ENCODE data around the gene GJB5.
"Not testable (repeated sequence)": the region's sequence is repeated elsewhere in the genome, so short reads cannot be mapped to it uniquely, and the experiment has no call there.

Gene GJB5

DNA sequence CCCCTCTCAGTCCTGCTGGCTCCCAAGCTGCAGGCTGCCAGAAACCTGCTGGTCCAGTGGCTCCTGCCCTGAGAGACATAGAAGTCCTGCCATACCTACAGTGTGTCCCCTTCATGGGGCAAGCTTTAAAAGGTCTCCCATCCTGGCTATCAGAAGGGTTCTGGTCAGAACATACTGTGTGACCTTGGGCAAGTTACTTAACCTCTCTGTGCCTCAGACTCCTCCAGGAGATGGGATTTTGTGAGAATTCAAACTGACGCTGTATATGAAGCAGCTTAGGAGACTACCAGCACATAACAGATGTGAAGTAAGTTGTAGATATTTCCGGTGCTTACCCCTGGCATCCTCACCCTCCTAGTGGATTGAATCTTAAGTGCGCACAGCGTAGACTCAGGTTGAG lies 8.7 kb upstream of the GJB5 start:
- no peak for DNase-seq

GRCh38 chr1:34746785-34747637 lies 7.8 kb upstream of the GJB5 start:
- no peak for DNase-seq

GRCh38 chr1:34747638-34747941 lies 7.3 kb upstream of the GJB5 start:
- DNase-seq: no peak

- no peak for DNase-seq
These were observed 4.9 kb upstream of the GJB5 start for GRCh38 chr1:34749992-34750391.

- DNase-seq: no peak
These were observed 4.2 kb upstream of the GJB5 start for GRCh38 chr1:34750610-34751009.

GRCh38 chr1:34753163-34753562 lies 1.7 kb upstream of the GJB5 start:
- DNase-seq: no peak

DNA sequence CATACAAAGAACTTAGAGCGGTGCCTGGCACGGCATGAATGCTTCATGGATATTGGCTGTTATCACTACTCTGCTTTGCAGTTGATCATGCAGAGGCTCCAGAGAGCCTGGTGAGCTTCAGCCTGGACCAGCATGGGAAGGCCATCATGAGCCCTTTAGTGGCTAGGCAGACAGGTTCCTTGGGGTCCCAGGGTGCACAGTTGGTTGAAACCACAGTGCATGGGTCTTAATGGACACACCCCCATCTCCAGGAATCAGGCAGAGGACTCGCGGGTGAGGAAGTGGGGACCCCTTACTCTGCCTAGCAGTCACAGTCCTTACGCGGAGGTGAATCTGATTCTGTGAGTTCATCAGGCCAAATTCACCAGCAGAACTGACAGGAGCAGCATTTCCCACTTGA lies 1.1 kb downstream of the GJB5 start:
- no peak for DNase-seq

GRCh38 chr1:34757386-34757785 lies 2.5 kb downstream of the GJB5 start:
- DNase-seq: no peak

GRCh38 chr1:34758751-34759150 lies 3.9 kb downstream of the GJB5 start:
- no peak for DNase-seq

DNA sequence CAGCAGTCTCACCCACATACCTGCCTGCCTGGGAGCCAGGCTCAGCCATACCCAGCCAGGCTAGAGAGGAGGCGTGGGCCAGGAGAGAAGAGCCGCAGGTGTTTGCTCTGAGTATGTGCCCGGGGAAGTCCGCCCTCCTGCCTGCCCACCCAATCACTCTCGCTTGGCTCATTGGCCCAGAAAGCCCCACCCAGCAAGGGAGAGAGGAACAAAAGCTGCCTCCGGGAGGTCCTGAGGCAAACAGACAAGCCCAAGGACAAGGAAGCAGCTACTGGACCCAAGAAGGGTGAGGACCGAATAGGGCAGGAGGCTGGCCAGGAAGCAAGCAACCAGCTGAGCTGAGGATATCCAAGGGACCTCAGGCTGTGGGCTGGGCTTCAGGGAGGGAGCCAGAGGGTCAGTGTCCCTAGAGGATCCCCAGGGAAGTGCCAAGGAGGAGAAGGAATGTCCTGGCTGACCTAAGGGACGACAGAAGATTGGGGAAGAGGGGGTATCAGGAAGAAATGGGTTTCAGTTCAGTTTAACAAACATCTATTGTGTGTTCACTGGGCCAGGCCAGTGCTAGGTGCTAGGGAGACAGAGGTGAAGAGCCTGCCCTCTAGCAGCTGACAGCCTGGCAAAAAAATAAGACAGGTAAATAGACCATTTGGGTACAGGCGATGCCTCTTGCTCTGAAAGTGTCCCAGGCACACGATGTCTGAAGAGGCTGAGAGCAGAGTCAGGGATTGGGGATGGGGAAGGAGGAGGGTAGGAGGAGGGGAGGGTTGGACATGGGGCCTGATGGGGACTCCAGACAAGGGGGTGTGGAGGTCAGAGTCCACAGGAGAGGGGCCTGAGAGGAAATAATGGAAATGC lies 4.9 kb downstream of the GJB5 start, which contains the start of gene GJB4:
Gene GJB4, plus strand, starts transcription at position 238 of the 855 bp plus-strand sequence. CDS start 1,515 bp downstream, outside the sequence.
- DNase-seq: no peak

- no peak for DNase-seq
These were observed 6.4 kb downstream of the GJB5 start for GRCh38 chr1:34761176-34761761.

DNA sequence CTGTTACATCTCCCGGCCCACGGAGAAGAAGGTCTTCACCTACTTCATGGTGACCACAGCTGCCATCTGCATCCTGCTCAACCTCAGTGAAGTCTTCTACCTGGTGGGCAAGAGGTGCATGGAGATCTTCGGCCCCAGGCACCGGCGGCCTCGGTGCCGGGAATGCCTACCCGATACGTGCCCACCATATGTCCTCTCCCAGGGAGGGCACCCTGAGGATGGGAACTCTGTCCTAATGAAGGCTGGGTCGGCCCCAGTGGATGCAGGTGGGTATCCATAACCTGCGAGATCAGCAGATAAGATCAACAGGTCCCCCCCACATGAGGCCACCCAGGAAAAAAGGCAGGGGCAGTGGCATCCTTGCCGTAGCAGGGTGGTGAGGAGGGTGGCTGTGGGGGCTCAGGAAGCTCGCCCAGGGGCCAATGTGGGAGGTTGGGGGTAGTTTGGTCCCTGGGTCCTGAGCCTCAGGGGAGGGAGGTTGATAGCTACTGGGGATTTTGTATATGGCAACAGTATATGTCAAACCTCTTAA lies 7.0 kb downstream of the GJB5 start:
- DNase-seq: no peak

GRCh38 chr1:34762474-34763141 lies 7.8 kb downstream of the GJB5 start:
- DNase-seq: no peak

GRCh38 chr1:34763142-34763781 lies 8.4 kb downstream of the GJB5 start:
- no peak for DNase-seq

DNA sequence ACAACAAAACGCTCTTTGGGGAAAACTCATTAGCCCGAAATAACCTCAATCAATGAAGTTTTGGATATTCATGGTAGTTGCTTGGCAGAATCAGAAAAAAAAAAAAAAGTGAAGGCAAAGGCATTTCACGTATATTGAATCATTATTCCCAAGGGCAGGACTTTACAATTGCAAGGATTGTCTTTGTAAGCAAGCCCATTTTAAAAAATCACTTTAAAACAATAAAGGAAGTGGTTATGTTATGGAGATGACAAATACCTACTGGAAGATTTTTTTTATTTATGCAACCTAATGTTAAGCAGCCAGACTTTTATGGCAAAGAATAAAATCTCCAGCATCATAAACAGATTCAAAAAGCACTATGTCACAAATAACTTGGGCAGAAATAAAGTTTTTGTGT lies 14.0 kb downstream of the GJB5 start:
- no peak for DNase-seq

GRCh38 chr1:34770891-34771504 lies 16.2 kb downstream of the GJB5 start:
- DNase-seq: no peak

GRCh38 chr1:34771573-34772371 lies 16.9 kb downstream of the GJB5 start:
- DNase-seq: no peak

DNA sequence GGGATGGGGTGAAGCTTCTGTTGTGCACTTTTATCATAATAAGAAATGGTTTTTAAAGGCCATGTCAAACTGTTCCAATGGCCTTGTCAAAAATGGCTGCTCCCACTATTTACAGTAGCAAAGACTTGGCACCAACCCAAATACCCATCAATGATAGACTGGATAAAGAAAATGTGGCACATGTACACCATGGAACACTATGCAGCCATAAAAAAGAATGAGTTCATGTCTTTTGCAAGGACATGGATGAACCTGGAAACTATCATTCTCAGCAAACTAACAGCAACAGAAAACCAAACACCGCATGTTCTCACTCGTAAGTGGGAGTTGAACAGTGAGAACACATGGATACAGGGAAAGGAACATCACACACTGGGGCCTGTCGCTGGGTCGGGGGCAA lies 18.3 kb downstream of the GJB5 start:
- not testable (repeated sequence) for DNase-seq

GRCh38 chr1:34774957-34775356 lies 20.1 kb downstream of the GJB5 start:
- DNase-seq: no peak

- no peak for DNase-seq
These were observed 22.1 kb downstream of the GJB5 start for GRCh38 chr1:34776911-34777310.

Data from NCI-H1694 treated with DMSO at 0.1 percent for 48 hours (cell line).